Measurements from ENCODE around the gene ZNF488. TPM values are rescaled to one million over a fixed set of nuclear protein-coding genes. Genes with fewer than 3 reads are reported as not detected.

ZNF488 gene
- total and polyA plus RNA-seq, 10 of the 15 experiments (the other 5 are each of a cell fraction or from before 2014, with no cell fraction given): not detected

DNA sequence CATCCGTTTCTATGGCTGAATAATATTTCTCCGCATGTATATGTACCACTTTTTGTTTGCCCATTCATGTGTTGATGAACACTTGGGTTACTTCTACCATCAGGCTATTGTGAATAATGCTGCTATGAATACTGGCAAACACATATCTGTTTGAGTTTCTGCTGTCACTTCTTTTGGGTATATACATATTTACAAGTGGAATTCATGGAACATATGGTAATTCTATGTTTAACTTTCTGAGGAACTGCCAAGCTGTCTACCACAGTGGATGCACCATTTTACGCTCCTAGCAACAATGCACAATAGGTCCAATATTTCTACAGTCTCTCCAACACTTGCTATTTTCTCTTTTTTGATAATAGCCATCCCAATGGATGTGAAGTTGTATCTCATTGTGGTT lies 5.5 kb upstream of the ZNF488 start:
- ChIA-PET SMC1A (ENCODE audit: uncharacterized antibody, unreplicated experiment) (no interaction called here), CTCF (no interaction called here), POLR2A (no interaction called here), RAD21 (ENCODE audit: unreplicated experiment) (no interaction called here)
- no peak for DNase-seq (ENCODE audit: low read depth, low spot score)
- H3K4me2 ChIP-seq (ENCODE audit: control insufficient read depth, insufficient read depth): no peak overlapping the region
- FAIRE-seq: no peak
- H3K4me1 ChIP-seq (ENCODE audit: control insufficient read depth, insufficient read depth, low read length): no peaks in the 10 kb centered on the region
- BruUV-seq (replicated peaks): no TSS peak
- no peak overlapping the region for H3K4me3 ChIP-seq
- H3K9ac ChIP-seq (ENCODE audit: control insufficient read depth, insufficient read depth, low read length): no peak overlapping the region
- intact Hi-C loops (cut with micrococcal nuclease; ENCODE audit: unreplicated experiment): no loop called here
- peaks cover 6% of the 10 kb centered on the region; the same call in 2 of the 3 replicates for H3K9me3 ChIP-seq (replicated peaks; ENCODE audit: control insufficient read depth, insufficient read depth, low read length)
- no peaks in the 10 kb centered on the region for H4K20me1 ChIP-seq (ENCODE audit: control insufficient read depth, insufficient read depth)
- H3K27ac ChIP-seq (ENCODE audit: control insufficient read depth, insufficient read depth): no peak overlapping the region
- no peak for ATAC-seq
- in situ Hi-C loops (cut with MboI): no loop called here
- H3K27me3 ChIP-seq (replicated peaks in 1 of 2; ENCODE audit: control insufficient read depth in 2 of 2, insufficient read depth in 2 of 2, low read length in 1 of 2): no peaks in the 10 kb centered on the region; a peak in 1 of 4 replicates
- 34% methylated on average over 3 of the region's 3 CpGs for WGBS (ENCODE audit: insufficient coverage, insufficient replicate concordance, low lambda C conversion rate, missing lambda C conversion rate)
- H3K36me3 ChIP-seq (ENCODE audit: control insufficient read depth in 2 of 2, insufficient read depth in 2 of 2, low read length in 1 of 2): no peaks in the 10 kb centered on the region
- H2AFZ ChIP-seq (ENCODE audit: control insufficient read depth, low read depth, low read length): no peak overlapping the region
- H3K79me2 ChIP-seq (ENCODE audit: control insufficient read depth, insufficient read depth, low read length): no peaks in the 10 kb centered on the region
- TF ChIP-seq ZNF217 (IDR thresholded peaks at IDR 0.05) (no peak), IKZF2 (IDR thresholded peaks at IDR 0.05) (no peak), SMAD5 (IDR thresholded peaks at IDR 0.05; ENCODE audit: low read depth) (no peak), GABPA (IDR thresholded peaks at IDR 0.05; ENCODE audit: low read depth) (no peak), KLF5 (IDR thresholded peaks at IDR 0.05; ENCODE audit: partially characterized antibody) (no peak), POU2F2 (IDR thresholded peaks at IDR 0.05; ENCODE audit: borderline replicate concordance, low read depth, low read length) (no peak), SUPT20H (IDR thresholded peaks at IDR 0.05; ENCODE audit: borderline replicate concordance, control insufficient read depth, low read depth, low read length) (no peak), IRF4 (IDR thresholded peaks at IDR 0.05; ENCODE audit: low read depth, low read length) (no peak), SP1 (IDR thresholded peaks at IDR 0.05; ENCODE audit: low read depth, low read length) (no peak), PAX8 (IDR thresholded peaks at IDR 0.05) (no peak)
- TF ChIP-seq, protein P1, sequence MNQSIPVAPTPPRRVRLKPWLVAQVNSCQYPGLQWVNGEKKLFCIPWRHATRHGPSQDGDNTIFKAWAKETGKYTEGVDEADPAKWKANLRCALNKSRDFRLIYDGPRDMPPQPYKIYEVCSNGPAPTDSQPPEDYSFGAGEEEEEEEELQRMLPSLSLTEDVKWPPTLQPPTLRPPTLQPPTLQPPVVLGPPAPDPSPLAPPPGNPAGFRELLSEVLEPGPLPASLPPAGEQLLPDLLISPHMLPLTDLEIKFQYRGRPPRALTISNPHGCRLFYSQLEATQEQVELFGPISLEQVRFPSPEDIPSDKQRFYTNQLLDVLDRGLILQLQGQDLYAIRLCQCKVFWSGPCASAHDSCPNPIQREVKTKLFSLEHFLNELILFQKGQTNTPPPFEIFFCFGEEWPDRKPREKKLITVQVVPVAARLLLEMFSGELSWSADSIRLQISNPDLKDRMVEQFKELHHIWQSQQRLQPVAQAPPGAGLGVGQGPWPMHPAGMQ (IDR thresholded peaks at IDR 0.05; ENCODE audit: borderline replicate concordance): no peak
- TF ChIP-seq, protein P2, sequence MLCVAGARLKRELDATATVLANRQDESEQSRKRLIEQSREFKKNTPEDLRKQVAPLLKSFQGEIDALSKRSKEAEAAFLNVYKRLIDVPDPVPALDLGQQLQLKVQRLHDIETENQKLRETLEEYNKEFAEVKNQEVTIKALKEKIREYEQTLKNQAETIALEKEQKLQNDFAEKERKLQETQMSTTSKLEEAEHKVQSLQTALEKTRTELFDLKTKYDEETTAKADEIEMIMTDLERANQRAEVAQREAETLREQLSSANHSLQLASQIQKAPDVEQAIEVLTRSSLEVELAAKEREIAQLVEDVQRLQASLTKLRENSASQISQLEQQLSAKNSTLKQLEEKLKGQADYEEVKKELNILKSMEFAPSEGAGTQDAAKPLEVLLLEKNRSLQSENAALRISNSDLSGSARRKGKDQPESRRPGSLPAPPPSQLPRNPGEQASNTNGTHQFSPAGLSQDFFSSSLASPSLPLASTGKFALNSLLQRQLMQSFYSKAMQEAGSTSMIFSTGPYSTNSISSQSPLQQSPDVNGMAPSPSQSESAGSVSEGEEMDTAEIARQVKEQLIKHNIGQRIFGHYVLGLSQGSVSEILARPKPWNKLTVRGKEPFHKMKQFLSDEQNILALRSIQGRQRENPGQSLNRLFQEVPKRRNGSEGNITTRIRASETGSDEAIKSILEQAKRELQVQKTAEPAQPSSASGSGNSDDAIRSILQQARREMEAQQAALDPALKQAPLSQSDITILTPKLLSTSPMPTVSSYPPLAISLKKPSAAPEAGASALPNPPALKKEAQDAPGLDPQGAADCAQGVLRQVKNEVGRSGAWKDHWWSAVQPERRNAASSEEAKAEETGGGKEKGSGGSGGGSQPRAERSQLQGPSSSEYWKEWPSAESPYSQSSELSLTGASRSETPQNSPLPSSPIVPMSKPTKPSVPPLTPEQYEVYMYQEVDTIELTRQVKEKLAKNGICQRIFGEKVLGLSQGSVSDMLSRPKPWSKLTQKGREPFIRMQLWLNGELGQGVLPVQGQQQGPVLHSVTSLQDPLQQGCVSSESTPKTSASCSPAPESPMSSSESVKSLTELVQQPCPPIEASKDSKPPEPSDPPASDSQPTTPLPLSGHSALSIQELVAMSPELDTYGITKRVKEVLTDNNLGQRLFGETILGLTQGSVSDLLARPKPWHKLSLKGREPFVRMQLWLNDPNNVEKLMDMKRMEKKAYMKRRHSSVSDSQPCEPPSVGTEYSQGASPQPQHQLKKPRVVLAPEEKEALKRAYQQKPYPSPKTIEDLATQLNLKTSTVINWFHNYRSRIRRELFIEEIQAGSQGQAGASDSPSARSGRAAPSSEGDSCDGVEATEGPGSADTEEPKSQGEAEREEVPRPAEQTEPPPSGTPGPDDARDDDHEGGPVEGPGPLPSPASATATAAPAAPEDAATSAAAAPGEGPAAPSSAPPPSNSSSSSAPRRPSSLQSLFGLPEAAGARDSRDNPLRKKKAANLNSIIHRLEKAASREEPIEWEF (IDR thresholded peaks at IDR 0.05; ENCODE audit: insufficient replicate concordance, low read depth, low read length): no peak
- TF ChIP-seq, protein P3, sequence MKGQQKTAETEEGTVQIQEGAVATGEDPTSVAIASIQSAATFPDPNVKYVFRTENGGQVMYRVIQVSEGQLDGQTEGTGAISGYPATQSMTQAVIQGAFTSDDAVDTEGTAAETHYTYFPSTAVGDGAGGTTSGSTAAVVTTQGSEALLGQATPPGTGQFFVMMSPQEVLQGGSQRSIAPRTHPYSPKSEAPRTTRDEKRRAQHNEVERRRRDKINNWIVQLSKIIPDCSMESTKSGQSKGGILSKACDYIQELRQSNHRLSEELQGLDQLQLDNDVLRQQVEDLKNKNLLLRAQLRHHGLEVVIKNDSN (IDR thresholded peaks at IDR 0.05; ENCODE audit: borderline replicate concordance, extremely low read length, insufficient read depth, low read depth, low read length): no peak
- TF ChIP-seq, protein P4, sequence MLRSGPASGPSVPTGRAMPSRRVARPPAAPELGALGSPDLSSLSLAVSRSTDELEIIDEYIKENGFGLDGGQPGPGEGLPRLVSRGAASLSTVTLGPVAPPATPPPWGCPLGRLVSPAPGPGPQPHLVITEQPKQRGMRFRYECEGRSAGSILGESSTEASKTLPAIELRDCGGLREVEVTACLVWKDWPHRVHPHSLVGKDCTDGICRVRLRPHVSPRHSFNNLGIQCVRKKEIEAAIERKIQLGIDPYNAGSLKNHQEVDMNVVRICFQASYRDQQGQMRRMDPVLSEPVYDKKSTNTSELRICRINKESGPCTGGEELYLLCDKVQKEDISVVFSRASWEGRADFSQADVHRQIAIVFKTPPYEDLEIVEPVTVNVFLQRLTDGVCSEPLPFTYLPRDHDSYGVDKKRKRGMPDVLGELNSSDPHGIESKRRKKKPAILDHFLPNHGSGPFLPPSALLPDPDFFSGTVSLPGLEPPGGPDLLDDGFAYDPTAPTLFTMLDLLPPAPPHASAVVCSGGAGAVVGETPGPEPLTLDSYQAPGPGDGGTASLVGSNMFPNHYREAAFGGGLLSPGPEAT (IDR thresholded peaks at IDR 0.05; ENCODE audit: low read depth): no peak
- TF ChIP-seq, protein P5, sequence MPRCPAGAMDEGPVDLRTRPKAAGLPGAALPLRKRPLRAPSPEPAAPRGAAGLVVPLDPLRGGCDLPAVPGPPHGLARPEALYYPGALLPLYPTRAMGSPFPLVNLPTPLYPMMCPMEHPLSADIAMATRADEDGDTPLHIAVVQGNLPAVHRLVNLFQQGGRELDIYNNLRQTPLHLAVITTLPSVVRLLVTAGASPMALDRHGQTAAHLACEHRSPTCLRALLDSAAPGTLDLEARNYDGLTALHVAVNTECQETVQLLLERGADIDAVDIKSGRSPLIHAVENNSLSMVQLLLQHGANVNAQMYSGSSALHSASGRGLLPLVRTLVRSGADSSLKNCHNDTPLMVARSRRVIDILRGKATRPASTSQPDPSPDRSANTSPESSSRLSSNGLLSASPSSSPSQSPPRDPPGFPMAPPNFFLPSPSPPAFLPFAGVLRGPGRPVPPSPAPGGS (IDR thresholded peaks at IDR 0.05; ENCODE audit: borderline replicate concordance, insufficient read depth, low read depth, low read length, poor library complexity, severe bottlenecking): no peak
